Spleen (tissue), 11 donors: ENCODE measurements around the gene FLNB. TPM values are rescaled to one million over a fixed set of nuclear protein-coding genes. Genes with fewer than 3 reads are reported as not detected.
A peak's percentile ranks its signal among the peaks of the same experiment; 100 is the strongest.

ENCODE experiments used
- DNase-seq: peaks from one replicate; pipeline ENCODE4 v3.0.0-alpha.2; 2020
- H3K27ac ChIP-seq, 8 donors: fragments of 200-600 bp; sonication (generic) in 7 of 8; 1 replicate in 4 of 8; 2 replicates in 4 of 8; pipeline versions ENCODE4 v1.5.0 to v1.8.0; 2016 to 2021; ENCODE audit warnings: inconsistent platforms in 4 of 8, mild to moderate bottlenecking in 4 of 8, moderate library complexity in 1 of 8
- H3K27me3 ChIP-seq, 7 donors: fragments of 200-600 bp; sonication (generic) in 6 of 7; replicated peaks in 1 of 7; 1 replicate in 4 of 7; 2 replicates in 3 of 7; pipeline versions ENCODE4 v1.5.0 to v1.8.0; 2016 to 2021; ENCODE audit warnings: inconsistent platforms in 3 of 7, mild to moderate bottlenecking in 1 of 7
- H3K36me3 ChIP-seq, 6 donors: fragments of 200-600 bp; sonication (generic) in 5 of 6; 1 replicate in 4 of 6; 2 replicates in 2 of 6; pipeline versions ENCODE4 v1.5.0 to v1.8.0; 2016 to 2021; ENCODE audit warnings: inconsistent platforms in 2 of 6
- H3K4me1 ChIP-seq, 6 donors: fragments of 200-600 bp; sonication (generic) in 5 of 6; 1 replicate in 3 of 6; 2 replicates in 3 of 6; pipeline versions ENCODE4 v1.5.0 to v1.8.0; 2016 to 2021; ENCODE audit warnings: inconsistent platforms in 3 of 6
- H3K4me3 ChIP-seq, 8 donors: fragments of 200-600 bp; sonication (generic) in 7 of 8; 1 replicate in 4 of 8; 2 replicates in 4 of 8; pipeline versions ENCODE4 v1.5.0 to v1.8.0; 2016 to 2021; ENCODE audit warnings: inconsistent platforms in 4 of 8, mild to moderate bottlenecking in 4 of 8, moderate library complexity in 2 of 8
- H3K9me3 ChIP-seq, 8 donors: fragments of 200-600 bp; sonication (generic) in 7 of 8; 1 replicate in 4 of 8; 2 replicates in 4 of 8; pipeline versions ENCODE4 v1.5.0 to v1.8.0; 2016 to 2021; ENCODE audit warnings: inconsistent platforms in 4 of 8
- POLR2A ChIP-seq, 3 donors: fragments of 450-650 bp; IDR thresholded peaks; one replicate each; pipeline ENCODE4 v1.5.1; 2017; ENCODE audit warnings: antibody characterized with exemption in 3 of 3, mild to moderate bottlenecking in 1 of 3
- POLR2AphosphoS5 ChIP-seq, 3 donors: sonication (generic); formaldehyde crosslinking; IDR thresholded peaks; one replicate each; pipeline ENCODE4 v1.5.1; 2017; ENCODE audit warnings: antibody characterized with exemption in 3 of 3
- WGBS, 5 donors: extraction: QIAGEN DNeasy Blood & Tissue Kit in 3 of 5; methylation state at CpG; one replicate each; pipeline versions ENCODE4 v1.1.5 to v1.1.7; 2013 to 2018; 5-methylcytosine and 5-hydroxymethylcytosine counted together
- intact Hi-C: fragments of 100-400 bp; cut with DNase I; formaldehyde crosslinking; loops from one replicate; pipeline ENCODE4 v1.15.0; 2023; ENCODE audit warnings: low total_unique reads
- polyA plus RNA-seq, 3 donors: library from polyadenylated mRNA; stranded (reverse); fragments of 200-250 nt; gene quantifications; one replicate each; pipeline ENCODE4 v1.2.1, GENCODE V29; 2013
- total RNA-seq, 7 donors: library from RNA; depleted of rRNA in 3 of 7; stranded (reverse); fragments of >200 nt in 3 of 7; fragmentation: NEBNext Ultra II Directional in 4 of 7; extraction: Animal tissue kit (Norgen Biotek cat#: 25700) in 4 of 7; gene quantifications; one replicate each; pipeline versions ENCODE4 v1.1.0 to v1.2.1, GENCODE V29; 2016 to 2021
- TF ChIP-seq, protein P1 (sequence below), 11 experiments: fragments of 200-600 bp in 7 of 11; fragments of 450-650 bp in 4 of 11; sonication (generic) in 4 of 11; IDR thresholded peaks in 8 of 11; conservative IDR thresholded peaks in 3 of 11; 1 replicate in 7 of 11; 2 replicates in 4 of 11; pipeline versions ENCODE4 v1.4.0 to v1.8.0; 2016 to 2021; ENCODE audit warnings: antibody characterized with exemption in 11 of 11, inconsistent platforms in 4 of 11, mild to moderate bottlenecking in 1 of 11
- donor health status: healthy with polysubstance abuse.
- donor health status: DM: no; HTN: no; CAD: no; lungs with moderate emphysema.
- donor health status: DM: no; HTN: no; CAD: no.
- donor health status: Bipolar disorder and iron deficiency.
- donor health status: healthy.
- donor health status: DM: no; HTN: no; CAD: no.
- donor health status: DM: yes; HTN: yes; CAD: no.

Gene FLNB
- total and polyA plus RNA-seq, 10 donors = 38.9 to 163 (median 96.7) TPM

DNA sequence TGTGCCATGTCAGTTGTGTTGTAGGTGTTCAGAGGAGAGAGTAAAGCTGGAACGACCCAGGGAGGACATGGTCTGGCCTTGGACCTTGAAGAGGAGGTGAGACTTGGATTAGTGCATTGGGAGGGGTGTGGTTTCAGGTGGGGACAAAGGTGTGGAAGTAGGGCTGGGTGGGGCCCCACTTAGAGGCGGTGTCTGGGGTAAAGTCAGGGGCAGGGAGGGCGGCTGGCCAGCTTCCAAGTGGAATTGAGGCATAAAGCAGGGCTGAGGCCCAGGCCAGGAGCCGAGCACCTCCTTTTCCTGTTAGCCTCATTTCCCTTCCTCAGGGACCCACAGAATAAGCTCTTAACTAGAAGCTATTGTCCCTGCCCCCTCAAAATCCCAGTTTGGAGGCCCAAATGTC lies 36.2 kb upstream of the FLNB start:
- Histone ChIP-seq H3K9me3 (no peaks in the 10 kb centered on the region), H3K4me3 (no peak overlapping the region), H3K27ac (no peak overlapping the region), H3K27me3 (no peaks in the 10 kb centered on the region), H3K36me3 (no peaks in the 10 kb centered on the region), H3K4me1 (peaks cover 0 to 20% (median 7%) of the 10 kb centered on the region in 6 donors)
- 51 to 78% (median 65%) methylated on average over 4 of the region's 4 CpGs for WGBS, 5 donors
- TF ChIP-seq, protein P1, sequence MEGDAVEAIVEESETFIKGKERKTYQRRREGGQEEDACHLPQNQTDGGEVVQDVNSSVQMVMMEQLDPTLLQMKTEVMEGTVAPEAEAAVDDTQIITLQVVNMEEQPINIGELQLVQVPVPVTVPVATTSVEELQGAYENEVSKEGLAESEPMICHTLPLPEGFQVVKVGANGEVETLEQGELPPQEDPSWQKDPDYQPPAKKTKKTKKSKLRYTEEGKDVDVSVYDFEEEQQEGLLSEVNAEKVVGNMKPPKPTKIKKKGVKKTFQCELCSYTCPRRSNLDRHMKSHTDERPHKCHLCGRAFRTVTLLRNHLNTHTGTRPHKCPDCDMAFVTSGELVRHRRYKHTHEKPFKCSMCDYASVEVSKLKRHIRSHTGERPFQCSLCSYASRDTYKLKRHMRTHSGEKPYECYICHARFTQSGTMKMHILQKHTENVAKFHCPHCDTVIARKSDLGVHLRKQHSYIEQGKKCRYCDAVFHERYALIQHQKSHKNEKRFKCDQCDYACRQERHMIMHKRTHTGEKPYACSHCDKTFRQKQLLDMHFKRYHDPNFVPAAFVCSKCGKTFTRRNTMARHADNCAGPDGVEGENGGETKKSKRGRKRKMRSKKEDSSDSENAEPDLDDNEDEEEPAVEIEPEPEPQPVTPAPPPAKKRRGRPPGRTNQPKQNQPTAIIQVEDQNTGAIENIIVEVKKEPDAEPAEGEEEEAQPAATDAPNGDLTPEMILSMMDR (IDR thresholded peaks at IDR 0.05 in 8 of 11, conservative IDR thresholded peaks at IDR 0.05 in 3 of 11) = no peak
- TF ChIP-seq POLR2AphosphoS5 (IDR thresholded peaks at IDR 0.05) (no peak), POLR2A (IDR thresholded peaks at IDR 0.05) (no peak)
- intact Hi-C loops = no loop called here
- no peak for DNase-seq

DNA sequence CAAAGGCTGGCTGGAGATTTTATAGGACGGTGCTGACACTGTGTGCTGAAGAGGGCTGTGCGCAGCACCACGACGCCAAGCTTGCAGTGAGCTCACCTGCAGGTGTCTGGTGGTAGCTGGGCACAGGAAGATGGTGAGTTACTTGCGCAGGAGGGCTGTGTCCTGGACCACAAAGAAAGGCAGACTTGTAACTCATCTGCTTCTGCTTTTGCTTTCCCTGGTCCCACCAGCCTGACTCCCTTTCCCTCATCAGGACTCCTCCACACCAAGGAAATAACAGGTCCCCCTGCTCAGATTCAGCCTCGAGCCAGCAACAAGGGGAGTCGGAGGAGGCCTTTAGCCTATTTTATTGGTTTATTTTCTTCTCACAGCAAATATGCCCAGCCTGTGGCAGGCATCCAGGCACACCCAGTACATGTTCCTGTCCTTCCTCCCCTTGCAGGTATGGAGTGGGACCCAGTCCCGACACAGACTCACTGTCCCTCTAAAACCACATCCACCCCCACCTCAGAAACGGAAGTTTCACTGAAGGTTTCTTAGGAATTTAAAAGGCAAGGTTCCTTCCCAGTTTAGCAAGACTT lies 35.6 kb upstream of the FLNB start:
- Histone ChIP-seq H3K27me3 (no peaks in the 10 kb centered on the region), H3K4me3 (no peak overlapping the region), H3K36me3 (no peaks in the 10 kb centered on the region), H3K4me1 (peaks cover 0 to 20% (median 7%) of the 10 kb centered on the region in 6 donors), H3K27ac (no peak overlapping the region), H3K9me3 (no peaks in the 10 kb centered on the region)
- WGBS, 5 donors = 60 to 79% (median 67%) methylated on average over 9 of the region's 9 CpGs
- intact Hi-C loops = no loop called here
- no peak for DNase-seq
- TF ChIP-seq, protein P1 (IDR thresholded peaks at IDR 0.05 in 8 of 11, conservative IDR thresholded peaks at IDR 0.05 in 3 of 11) = no peak
- TF ChIP-seq POLR2A (IDR thresholded peaks at IDR 0.05) (no peak), POLR2AphosphoS5 (IDR thresholded peaks at IDR 0.05) (no peak)

DNA sequence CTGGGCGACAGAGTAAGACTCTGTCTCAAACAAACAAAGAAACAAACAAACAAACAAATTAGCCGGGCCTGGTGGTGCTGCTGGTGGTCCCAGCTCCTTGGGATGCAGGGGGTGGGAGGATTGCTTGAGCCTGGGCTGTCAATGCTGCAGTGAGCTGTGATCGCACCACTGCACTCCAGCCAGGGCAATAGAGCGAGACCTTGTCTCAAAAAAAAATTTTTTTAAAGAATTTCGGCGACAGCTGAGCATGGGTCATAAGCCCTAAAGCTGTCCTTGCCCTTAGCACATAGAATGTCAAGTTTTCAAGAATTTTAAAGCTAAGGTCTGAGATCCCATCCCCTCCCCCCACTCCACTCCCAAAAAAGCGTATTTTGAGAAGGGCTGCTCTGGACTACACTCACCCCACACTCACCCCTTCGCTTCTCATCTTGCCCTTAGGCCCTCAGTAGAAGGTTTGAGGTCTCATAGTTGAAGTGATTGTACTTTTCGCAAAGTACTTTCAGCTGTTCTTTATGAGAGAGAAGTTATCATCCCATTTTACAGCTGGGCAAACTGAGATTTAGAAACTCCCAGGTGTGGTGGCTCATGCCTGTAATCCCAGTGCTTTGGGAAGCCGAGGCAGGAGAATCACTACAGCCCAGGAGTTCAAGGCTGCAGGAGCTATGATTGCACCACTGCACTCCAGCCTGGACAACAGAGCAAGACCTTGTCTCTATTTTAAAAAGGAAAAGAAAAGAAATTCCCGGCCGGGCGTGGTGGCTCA lies 34.3 kb upstream of the FLNB start:
- WGBS, 5 donors = 90 to 98% (median 93%) methylated on average over 13 of the region's 13 CpGs
- no peak for DNase-seq
- Histone ChIP-seq H3K9me3 (no peaks in the 10 kb centered on the region), H3K4me3 (no peak overlapping the region), H3K4me1 (peaks cover 0 to 31% (median 12%) of the 10 kb centered on the region in 6 donors), H3K27ac (no peak overlapping the region), H3K36me3 (no peaks in the 10 kb centered on the region), H3K27me3 (no peaks in the 10 kb centered on the region)
- intact Hi-C loops = no loop called here
- no peak for TF ChIP-seq POLR2AphosphoS5 (IDR thresholded peaks at IDR 0.05)
- TF ChIP-seq, protein P1 (IDR thresholded peaks at IDR 0.05 in 8 of 11, conservative IDR thresholded peaks at IDR 0.05 in 3 of 11) = no peak
- TF ChIP-seq POLR2A (IDR thresholded peaks at IDR 0.05) = no peak

DNA sequence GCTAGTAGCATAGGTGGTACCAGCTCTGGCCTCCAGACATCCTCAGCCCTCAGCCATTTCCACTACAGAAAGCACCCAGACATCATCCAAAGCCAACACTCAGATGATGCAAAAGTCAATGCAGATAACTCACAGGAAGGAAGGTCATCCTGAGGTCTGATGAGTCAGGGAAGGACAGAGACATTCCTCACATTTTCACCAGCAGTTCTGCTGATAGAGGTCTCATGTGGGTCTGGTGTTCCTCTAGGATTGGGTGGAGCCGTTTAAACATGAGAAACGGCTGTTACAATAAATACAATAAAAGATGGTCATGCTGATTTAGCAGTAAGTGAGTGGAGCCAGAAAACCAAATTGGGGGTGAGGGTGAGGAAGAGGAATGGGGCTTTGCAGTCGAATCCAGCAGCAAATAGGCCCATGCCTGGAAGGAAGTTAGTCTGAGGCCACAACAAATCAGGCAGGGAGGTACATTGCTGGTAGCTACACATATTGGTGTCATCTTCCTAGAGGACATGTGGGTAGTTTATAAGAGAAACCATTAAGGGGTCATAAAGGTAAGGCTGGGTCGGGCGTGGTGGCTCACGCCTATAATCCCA lies 33.3 kb upstream of the FLNB start:
- TF ChIP-seq, protein P1 (IDR thresholded peaks at IDR 0.05 in 8 of 11, conservative IDR thresholded peaks at IDR 0.05 in 3 of 11) = no peak
- TF ChIP-seq POLR2AphosphoS5 (IDR thresholded peaks at IDR 0.05) = peak in 1 of 3 donors; percentile 52
- Histone ChIP-seq H3K9me3 (no peaks in the 10 kb centered on the region), H3K4me3 (no peak overlapping the region), H3K27ac (peak overlapping the region in 2 of 8 donors; percentile 21 to 23), H3K36me3 (no peaks in the 10 kb centered on the region), H3K4me1 (peaks cover 0 to 34% (median 12%) of the 10 kb centered on the region in 6 donors), H3K27me3 (no peaks in the 10 kb centered on the region)
- intact Hi-C loops = no loop called here
- DNase-seq = no peak
- 68 to 78% (median 75%) methylated on average over 6 of the region's 6 CpGs for WGBS, 5 donors
